ENCODE measurements around the gene GGN. TPM values are rescaled to one million over a fixed set of nuclear protein-coding genes. Genes with fewer than 3 reads are reported as not detected.
"Not testable (repeated sequence)": the region's sequence is repeated elsewhere in the genome, so short reads cannot be mapped to it uniquely, and the experiment has no call there.

The GGN gene
- polyA plus RNA-seq, 4 donors, result 0.27 to 1.5 (median 0.69) TPM

GRCh38 chr19:38412491-38412890 lies 24.7 kb upstream of the GGN start:
- no peak for DNase-seq (ENCODE audit: low read depth in 4 of 4, low spot score in 2 of 4)

DNA sequence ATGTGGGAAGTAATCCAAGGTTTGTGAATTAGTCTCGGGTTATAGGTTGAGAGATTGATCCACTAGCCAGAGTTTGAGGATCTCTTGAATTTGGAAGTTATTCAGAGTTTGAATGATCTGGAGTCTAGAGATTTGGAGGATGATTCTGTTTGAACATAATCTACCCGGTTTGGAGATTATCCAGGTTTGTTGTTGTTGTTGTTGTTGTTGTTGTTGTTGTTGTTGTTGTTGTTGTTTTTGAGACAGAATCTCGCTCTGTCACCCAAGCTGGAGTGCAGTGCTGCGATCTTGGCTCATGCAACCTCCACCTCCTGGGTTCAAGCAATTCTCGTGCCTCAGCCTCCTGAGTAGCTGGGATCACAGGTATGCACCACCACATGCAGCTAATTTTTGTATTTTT lies 24.1 kb upstream of the GGN start:
- not testable (repeated sequence) for DNase-seq (ENCODE audit: low read depth in 4 of 4, low spot score in 2 of 4)

DNA sequence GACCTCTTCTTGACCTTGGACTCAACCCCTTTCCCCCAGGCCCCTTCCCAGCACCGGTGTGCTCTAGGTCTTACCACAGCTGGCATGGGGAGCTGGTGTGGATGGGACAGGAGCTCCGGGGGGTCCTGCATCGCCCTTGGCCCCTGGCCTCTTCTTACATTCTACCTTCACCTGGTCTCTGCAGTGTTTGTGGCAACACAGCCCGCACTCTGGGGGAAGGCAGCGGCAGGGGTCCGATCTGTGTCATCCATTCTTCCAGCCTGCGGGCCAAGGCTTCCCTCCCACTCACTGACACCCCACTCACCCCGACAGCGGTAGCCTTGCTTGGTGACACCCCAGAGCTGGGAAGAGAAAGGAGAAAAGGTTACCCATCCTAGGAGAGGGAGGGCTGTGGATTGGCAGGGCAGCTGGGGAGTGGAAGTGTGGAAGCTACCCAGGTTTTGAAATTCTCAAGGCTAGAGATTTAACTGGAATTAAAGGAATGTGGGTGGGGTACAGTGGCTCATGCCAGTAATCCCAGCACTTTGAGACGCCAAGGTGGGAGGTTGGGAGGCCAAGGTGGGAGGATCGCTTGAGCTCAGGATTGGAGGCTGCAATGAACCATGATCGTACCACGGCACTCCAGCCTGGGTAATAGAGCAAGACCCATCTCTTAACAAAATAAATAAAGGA lies 23.3 kb upstream of the GGN start:
- DNase-seq (ENCODE audit: low read depth in 4 of 4, low spot score in 2 of 4), result no peak

DNA sequence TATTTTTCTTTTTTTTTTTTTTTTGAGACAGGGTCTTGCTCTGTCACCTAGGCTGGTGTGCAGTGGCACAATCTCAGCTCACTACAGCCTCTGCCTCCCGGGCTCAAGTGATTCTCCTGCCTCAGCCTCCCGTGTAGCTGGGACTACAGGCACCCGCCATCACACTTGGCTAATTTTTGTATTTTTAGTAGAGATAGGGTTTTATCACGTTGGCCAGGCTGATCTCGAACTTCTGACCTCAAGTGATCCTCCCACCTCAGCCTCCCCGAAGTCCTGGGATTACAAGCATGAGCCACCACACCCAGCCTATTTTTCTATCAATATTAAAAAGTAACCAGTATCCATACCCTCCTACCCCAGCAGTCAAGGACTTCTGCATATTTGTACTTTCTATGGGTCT lies 22.6 kb upstream of the GGN start:
- DNase-seq (ENCODE audit: low read depth in 4 of 4, low spot score in 2 of 4), result not testable (repeated sequence)

- DNase-seq (ENCODE audit: low read depth in 4 of 4, low spot score in 2 of 4), result no peak
Measured at GRCh38 chr19:38409631-38410133, 21.8 kb upstream of the GGN start.

- DNase-seq (ENCODE audit: low read depth in 4 of 4, low spot score in 2 of 4), result no peak
Measured at GRCh38 chr19:38405276-38405675, 17.4 kb upstream of the GGN start.

GRCh38 chr19:38404858-38405257 lies 17.0 kb upstream of the GGN start:
- DNase-seq (ENCODE audit: low read depth in 4 of 4, low spot score in 2 of 4), result no peak

DNA sequence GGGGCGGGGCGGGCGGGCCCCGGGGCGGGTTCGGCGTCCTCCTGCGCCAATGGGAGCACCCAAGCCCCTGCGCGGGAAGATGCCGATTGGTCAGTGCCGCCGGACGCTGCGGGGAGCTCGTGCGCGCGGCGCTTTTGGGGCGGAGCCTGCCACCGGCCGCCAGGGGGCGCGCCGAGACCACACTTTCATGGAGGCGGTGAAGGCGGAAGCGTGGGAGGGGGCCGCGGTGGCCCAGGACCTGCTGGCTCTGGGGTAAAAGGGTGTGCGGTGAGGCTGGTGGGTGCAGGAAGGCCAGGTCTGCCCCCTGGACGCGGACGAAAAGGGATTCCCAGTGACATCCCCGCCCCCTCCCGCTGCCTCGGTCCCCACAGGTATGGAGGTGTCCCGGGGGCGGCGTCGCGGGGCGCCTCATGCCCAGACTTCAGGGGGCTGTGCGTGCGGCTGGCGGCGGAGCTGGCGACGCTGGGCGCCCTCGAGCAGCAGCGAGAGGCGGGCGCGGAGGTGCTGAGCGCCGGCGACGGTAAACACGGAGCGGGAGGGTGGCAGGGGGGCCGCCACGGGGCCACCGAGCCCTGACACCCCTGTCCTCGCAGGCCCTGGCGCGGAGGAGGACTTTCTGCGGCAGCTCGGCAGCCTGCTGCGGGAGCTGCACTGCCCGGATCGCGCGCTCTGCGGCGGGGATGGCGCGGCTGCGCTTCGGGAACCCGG lies 15.3 kb upstream of the GGN start, which contains the start of gene FAM98C:
Gene FAM98C (plus strand): TSS at position 127 of the 708 bp plus-strand sequence. CDS start 61 bp downstream, at position 188.
- DNase-seq (ENCODE audit: low read depth in 4 of 4, low spot score in 2 of 4), result peak; percentile 82 to 95 (median 92)

GRCh38 chr19:38402623-38402966 lies 14.8 kb upstream of the GGN start:
- no peak for DNase-seq (ENCODE audit: low read depth in 4 of 4, low spot score in 2 of 4)

GRCh38 chr19:38401148-38401547 lies 13.3 kb upstream of the GGN start:
- no peak for DNase-seq (ENCODE audit: low read depth in 4 of 4, low spot score in 2 of 4)

DNA sequence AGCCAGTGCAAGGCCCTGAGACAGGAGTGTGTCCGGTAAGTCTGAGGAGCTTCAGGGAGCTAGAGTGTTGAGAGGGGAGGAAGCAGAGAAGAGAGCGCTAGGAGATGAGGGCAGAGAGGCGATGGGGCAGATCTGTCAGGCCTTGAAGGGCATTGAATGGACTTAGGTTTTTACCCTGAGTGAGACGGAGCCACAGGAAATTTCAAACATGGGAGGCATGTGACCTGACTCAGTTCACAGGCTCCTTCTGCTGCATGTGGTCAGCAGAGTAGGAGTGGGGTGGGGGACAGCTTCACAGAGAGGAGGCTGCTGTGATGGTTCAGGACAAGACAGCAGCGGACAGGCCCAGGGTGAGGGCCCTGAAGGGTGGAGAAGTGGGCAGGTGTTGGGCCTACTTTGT lies 12.5 kb upstream of the GGN start:
- DNase-seq (ENCODE audit: low read depth in 4 of 4, low spot score in 2 of 4), result no peak

DNA sequence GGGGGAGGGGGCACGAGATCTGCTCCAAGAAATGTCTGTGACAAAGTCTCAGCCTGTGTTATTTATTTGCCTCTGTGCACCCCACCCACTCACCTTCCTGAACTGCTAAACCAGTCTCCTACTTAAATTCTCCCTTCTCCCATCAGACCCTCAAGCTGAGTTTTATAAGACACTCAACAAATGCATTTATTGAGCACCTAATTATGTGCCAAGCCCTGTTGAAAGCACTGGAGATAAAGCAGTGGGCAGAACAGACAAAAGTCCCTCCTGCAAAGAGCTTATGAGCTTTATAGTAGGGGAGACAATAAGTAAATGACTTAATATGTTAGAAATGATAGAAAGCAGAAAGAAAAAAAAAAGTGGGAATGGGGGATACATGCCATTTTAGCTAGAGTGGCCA lies 11.7 kb upstream of the GGN start:
- no peak for DNase-seq (ENCODE audit: low read depth in 4 of 4, low spot score in 2 of 4)

GRCh38 chr19:38399081-38399480 lies 11.2 kb upstream of the GGN start:
- DNase-seq (ENCODE audit: low read depth in 4 of 4, low spot score in 2 of 4), result no peak

- no peak for DNase-seq (ENCODE audit: low read depth in 4 of 4, low spot score in 2 of 4)
Measured at GRCh38 chr19:38395381-38396114, 7.7 kb upstream of the GGN start.

- no peak for DNase-seq (ENCODE audit: low read depth in 4 of 4, low spot score in 2 of 4)
Measured at GRCh38 chr19:38394488-38394887, 6.7 kb upstream of the GGN start.

DNA sequence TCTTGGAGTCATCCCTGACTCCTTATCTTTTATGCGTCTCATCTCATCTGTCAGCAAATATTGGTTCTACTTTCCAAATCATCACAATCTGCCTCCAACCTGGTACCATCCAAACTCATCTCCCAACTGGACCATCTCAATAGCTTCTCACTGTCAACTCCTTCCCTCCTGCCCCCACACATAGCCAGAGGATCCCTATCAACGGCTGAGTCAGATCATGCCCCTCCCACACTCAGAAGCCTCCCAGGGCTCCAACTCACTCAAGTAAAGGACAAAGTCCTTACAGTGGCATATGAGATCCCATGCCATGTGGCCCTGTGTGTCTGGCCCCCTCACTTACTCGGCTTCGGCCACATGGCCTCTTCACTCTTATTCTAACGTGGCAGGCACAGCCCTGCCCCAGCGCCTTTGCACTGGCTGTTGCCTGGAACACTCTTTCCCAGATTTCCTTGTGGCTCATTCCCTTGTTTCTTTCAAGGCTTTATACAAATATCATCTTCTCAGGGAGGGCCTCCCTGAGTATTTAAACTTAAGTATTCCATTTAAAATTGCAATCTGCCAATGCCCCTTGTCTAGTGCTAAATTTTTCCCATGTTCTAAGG lies 5.0 kb upstream of the GGN start:
- DNase-seq (ENCODE audit: low read depth in 4 of 4, low spot score in 2 of 4), result no peak

- DNase-seq (ENCODE audit: low read depth in 4 of 4, low spot score in 2 of 4), result no peak
Measured at GRCh38 chr19:38391911-38392464, 4.2 kb upstream of the GGN start.

GRCh38 chr19:38389957-38390924 lies 2.4 kb upstream of the GGN start:
- DNase-seq (ENCODE audit: low read depth in 4 of 4, low spot score in 2 of 4), result no peak

- DNase-seq (ENCODE audit: low read depth in 4 of 4, low spot score in 2 of 4), result no peak
Measured at GRCh38 chr19:38389101-38389925, 1.5 kb upstream of the GGN start.

Measured in left renal cortex interstitium (tissue), 4 donors.